Natural killer cell (primary cell): ENCODE data around the gene NFU1. TPM values are rescaled to one million over a fixed set of nuclear protein-coding genes. Genes with fewer than 3 reads are reported as not detected.
A peak's percentile ranks its signal among the peaks of the same experiment; 100 is the strongest.

ENCODE experiments used
- ATAC-seq, 3 donors: fragments of 150-1000 bp in 2 of 3; fragments of 200-7000 bp in 1 of 3; cut with Tn5 transposase; 1 replicate in 1 of 3; 2 replicates in 2 of 3; pipeline ENCODE4 v1.10.0; 2021; ENCODE audit warnings: mild to moderate bottlenecking in 2 of 3, moderate library complexity in 2 of 3
- DNase-seq, 2 donors: peaks; one replicate each; pipeline versions ENCODE4 v3.0.0 to v3.0.0-alpha.2; 2013 to 2021; ENCODE audit warnings: mixed read lengths in 1 of 2
- H3K27ac ChIP-seq: one replicate; pipeline ENCODE4 v1.5.1; 2013; ENCODE audit warnings: mild to moderate bottlenecking, low read length
- H3K27me3 ChIP-seq: one replicate; pipeline ENCODE4 v1.6.1; 2013; ENCODE audit warnings: low read length; ENCODE audit not compliant: control insufficient read depth, insufficient read depth
- H3K36me3 ChIP-seq: one replicate; pipeline ENCODE4 v1.6.1; 2013; ENCODE audit warnings: low read length; ENCODE audit not compliant: control insufficient read depth, insufficient read depth
- H3K4me1 ChIP-seq: one replicate; pipeline ENCODE4 v1.6.1; 2013; ENCODE audit warnings: low read length; ENCODE audit not compliant: control insufficient read depth, insufficient read depth
- H3K4me3 ChIP-seq: one replicate; pipeline ENCODE4 v1.5.1; 2013; ENCODE audit warnings: low read length
- H3K9me3 ChIP-seq: one replicate; pipeline ENCODE4 v1.6.1; 2013; ENCODE audit warnings: low read length; ENCODE audit not compliant: control insufficient read depth, insufficient read depth
- H3K27ac Mint-ChIP-seq, 2 donors: one replicate each; pipeline ENCODE4 v1.8.0; 2022; ENCODE audit warnings: mild to moderate bottlenecking in 2 of 2, mixed read lengths in 2 of 2, moderate library complexity in 1 of 2
- H3K27me3 Mint-ChIP-seq, 2 donors: one replicate each; pipeline ENCODE4 v1.8.0; 2022; ENCODE audit warnings: low read depth in 2 of 2, mixed read lengths in 2 of 2
- H3K36me3 Mint-ChIP-seq: one replicate; pipeline ENCODE4 v1.8.0; 2022; ENCODE audit warnings: mixed read lengths
- H3K4me1 Mint-ChIP-seq, 2 donors: one replicate each; pipeline ENCODE4 v1.8.0; 2022; ENCODE audit warnings: mixed read lengths in 2 of 2
- H3K4me3 Mint-ChIP-seq: one replicate; pipeline ENCODE4 v1.8.0; 2022; ENCODE audit warnings: mild to moderate bottlenecking, moderate library complexity, mixed read lengths
- H3K9me3 Mint-ChIP-seq, 2 donors: one replicate each; pipeline ENCODE4 v1.8.0; 2022; ENCODE audit warnings: mixed read lengths in 2 of 2
- WGBS: methylation state at CpG from one replicate; pipeline ENCODE4 v1.1.7; 2013; ENCODE audit warnings: missing lambda C conversion rate; ENCODE audit not compliant: insufficient coverage; 5-methylcytosine and 5-hydroxymethylcytosine counted together
- intact Hi-C: fragments of 100-400 bp; cut with micrococcal nuclease; formaldehyde crosslinking; loops from one replicate; pipeline ENCODE4 v1.14.2; 2022
- total RNA-seq, 4 donors: library from RNA; stranded (reverse); fragments of 120-200 nt in 1 of 4; gene quantifications; one replicate each; pipeline versions ENCODE4 v1.2.3 to v1.2.4, GENCODE V29; 2013 to 2022
- TF ChIP-seq, protein P1 (sequence below): fragments of 200-600 bp; IDR thresholded peaks from one replicate; pipeline ENCODE4 v1.8.0; 2022; ENCODE audit warnings: antibody characterized with exemption

Gene NFU1
- total RNA-seq, result 10 to 100 TPM; 21.4 to 25.0 (median 23.6) TPM
- total RNA-seq (2013), result 46.0 TPM

DNA sequence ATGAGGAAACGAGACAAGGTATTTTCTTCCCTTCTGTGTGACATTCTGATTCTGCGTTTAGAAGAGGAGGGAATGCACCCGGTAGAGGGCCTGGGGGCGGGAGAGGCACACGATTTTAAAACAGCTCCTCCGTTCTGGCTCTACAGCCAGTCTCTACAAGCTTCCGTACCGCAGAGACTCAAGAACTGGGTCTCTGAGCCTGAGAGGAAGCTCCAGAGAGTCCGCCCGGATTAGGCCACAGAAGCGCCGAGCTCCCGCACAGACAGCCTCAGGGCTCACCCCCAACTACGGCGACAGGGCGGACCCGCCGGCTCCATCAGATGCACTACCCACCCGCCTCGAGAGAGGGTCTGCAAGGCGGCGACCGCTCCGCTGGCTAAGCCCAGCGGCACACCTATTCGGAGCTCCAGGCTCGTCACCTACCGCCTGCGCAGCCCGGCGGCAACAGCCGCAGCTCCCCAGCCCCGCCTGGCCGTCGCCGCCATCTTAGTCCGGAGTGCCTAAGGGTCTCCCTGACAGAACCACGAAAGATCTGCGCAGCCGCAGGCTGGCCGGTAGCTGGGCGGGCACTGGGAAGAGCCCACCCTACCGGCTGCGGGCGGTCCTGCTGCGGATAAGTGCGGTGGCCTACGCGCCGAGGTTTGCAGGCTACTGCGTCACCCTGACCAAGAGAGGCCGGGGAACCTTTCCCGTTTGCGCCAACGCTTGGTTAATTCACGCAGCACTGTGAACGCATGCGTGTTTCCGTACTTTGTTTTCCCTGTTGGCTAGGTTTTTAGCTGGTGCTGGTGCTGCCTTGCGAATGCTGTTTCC, at the start of gene NFU1:
Gene NFU1 (minus strand): TSS at position 498 of the 813 bp plus-strand sequence. CDS start 13 bp downstream, at position 485.
- WGBS, result under 1% methylated on average over 60 of the region's 60 CpGs
- H3K4me3 ChIP-seq, result peak within 1 kb of the TSS; percentile 88
- H3K36me3 Mint-ChIP-seq, result no peaks in the 10 kb centered on the region
- ATAC-seq (peak; percentile 89 to 94 (median 89)), DNase-seq (peak; percentile 89 to 93)
- no peaks in the 10 kb centered on the region for H3K27me3 ChIP-seq
- H3K27ac Mint-ChIP-seq, result peak within 1 kb of the TSS; percentile 96 to 98
- peaks cover 20% of the 10 kb centered on the region for H3K4me1 ChIP-seq
- H3K9me3 Mint-ChIP-seq, result no peaks in the 10 kb centered on the region
- H3K36me3 ChIP-seq, result no peaks in the 10 kb centered on the region
- H3K4me1 Mint-ChIP-seq, result peaks cover 29 to 36% of the 10 kb centered on the region in 2 donors
- H3K4me3 Mint-ChIP-seq, result peak within 1 kb of the TSS; percentile 94
- H3K27me3 Mint-ChIP-seq, result no peaks in the 10 kb centered on the region
- intact Hi-C loops, result loop anchor here (1.0 to 10.0 kb wide), 3 partner anchors 50 to 388 kb away; partner anchors contain the start of genes GFPT1 and GMCL1
- H3K27ac ChIP-seq, result peak within 1 kb of the TSS; percentile 90
- TF ChIP-seq, protein P1, sequence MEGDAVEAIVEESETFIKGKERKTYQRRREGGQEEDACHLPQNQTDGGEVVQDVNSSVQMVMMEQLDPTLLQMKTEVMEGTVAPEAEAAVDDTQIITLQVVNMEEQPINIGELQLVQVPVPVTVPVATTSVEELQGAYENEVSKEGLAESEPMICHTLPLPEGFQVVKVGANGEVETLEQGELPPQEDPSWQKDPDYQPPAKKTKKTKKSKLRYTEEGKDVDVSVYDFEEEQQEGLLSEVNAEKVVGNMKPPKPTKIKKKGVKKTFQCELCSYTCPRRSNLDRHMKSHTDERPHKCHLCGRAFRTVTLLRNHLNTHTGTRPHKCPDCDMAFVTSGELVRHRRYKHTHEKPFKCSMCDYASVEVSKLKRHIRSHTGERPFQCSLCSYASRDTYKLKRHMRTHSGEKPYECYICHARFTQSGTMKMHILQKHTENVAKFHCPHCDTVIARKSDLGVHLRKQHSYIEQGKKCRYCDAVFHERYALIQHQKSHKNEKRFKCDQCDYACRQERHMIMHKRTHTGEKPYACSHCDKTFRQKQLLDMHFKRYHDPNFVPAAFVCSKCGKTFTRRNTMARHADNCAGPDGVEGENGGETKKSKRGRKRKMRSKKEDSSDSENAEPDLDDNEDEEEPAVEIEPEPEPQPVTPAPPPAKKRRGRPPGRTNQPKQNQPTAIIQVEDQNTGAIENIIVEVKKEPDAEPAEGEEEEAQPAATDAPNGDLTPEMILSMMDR, result peak; percentile 28
- H3K9me3 ChIP-seq, result no peaks in the 10 kb centered on the region

DNA sequence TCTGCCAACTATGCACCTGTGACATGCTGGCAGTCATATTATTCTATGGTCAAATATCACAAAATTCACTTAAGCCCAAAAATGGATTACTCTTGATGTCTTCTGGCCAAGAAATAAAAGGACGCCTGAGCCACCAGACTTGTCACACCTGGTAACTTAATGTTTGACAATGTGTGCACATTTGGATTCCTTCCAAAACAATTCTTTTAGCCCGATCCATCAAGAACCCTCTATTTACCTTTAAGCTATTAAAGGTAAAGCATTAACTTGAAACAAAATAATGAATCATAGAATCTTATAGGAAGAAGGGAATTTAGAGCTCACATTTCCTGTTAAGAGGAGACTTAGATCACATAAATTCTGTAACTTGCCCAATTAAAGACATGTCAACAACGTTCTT, 46.5 kb upstream of the NFU1 start:
- DNase-seq (no peak), ATAC-seq (no peak)
- Histone ChIP-seq H3K36me3 (peaks cover 33% of the 10 kb centered on the region), H3K9me3 (no peaks in the 10 kb centered on the region), H3K4me1 (peaks cover 7% of the 10 kb centered on the region), H3K27ac (no peak overlapping the region), H3K4me3 (no peak overlapping the region), H3K27me3 (no peaks in the 10 kb centered on the region)
- intact Hi-C loops, result no loop called here
- 75% methylated on average over 2 of the region's 3 CpGs for WGBS
- peaks cover 19% of the 10 kb centered on the region for H3K36me3 Mint-ChIP-seq
- H3K27ac Mint-ChIP-seq, result peak overlapping the region; percentile 32 to 46
- H3K9me3 Mint-ChIP-seq, result no peaks in the 10 kb centered on the region
- H3K4me3 Mint-ChIP-seq, result no peak overlapping the region
- TF ChIP-seq, protein P1, result no peak
- H3K4me1 Mint-ChIP-seq, result peaks cover 11 to 14% of the 10 kb centered on the region in 2 donors
- H3K27me3 Mint-ChIP-seq, result no peaks in the 10 kb centered on the region

DNA sequence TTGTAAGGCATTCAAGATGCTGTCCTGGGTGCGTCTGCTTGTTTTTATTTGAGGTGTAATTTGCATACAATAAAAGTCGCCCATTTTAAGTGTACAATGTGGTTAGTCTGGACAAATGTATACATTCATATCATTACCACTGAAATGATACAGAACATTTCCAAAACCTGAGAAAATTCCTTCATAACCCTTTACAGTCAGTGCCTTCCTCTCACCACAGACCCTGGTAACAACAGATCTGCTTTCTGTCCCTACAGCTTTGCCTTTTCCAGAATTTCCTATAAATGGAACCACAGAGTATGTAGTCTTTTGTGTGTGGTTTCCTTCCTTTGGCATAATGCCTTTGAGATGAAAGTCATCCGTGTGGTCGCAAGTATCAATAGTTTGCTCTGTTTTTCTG, 45.8 kb upstream of the NFU1 start:
- no peak overlapping the region for H3K4me3 ChIP-seq
- H3K4me1 Mint-ChIP-seq, result peaks cover 11 to 14% of the 10 kb centered on the region in 2 donors
- ATAC-seq (no peak), DNase-seq (no peak)
- no peaks in the 10 kb centered on the region for H3K9me3 ChIP-seq
- 81% methylated on average over 2 of the region's 4 CpGs for WGBS
- intact Hi-C loops, result no loop called here
- peak overlapping the region; percentile 32 to 46 for H3K27ac Mint-ChIP-seq
- H3K36me3 ChIP-seq, result peaks cover 33% of the 10 kb centered on the region
- H3K27me3 Mint-ChIP-seq, result no peaks in the 10 kb centered on the region
- no peak overlapping the region for H3K4me3 Mint-ChIP-seq
- peaks cover 20% of the 10 kb centered on the region for H3K36me3 Mint-ChIP-seq
- H3K27me3 ChIP-seq, result no peaks in the 10 kb centered on the region
- peaks cover 7% of the 10 kb centered on the region for H3K4me1 ChIP-seq
- TF ChIP-seq, protein P1, result no peak
- H3K27ac ChIP-seq, result no peak overlapping the region
- H3K9me3 Mint-ChIP-seq, result no peaks in the 10 kb centered on the region
